NOMO-1 treated with dmso at 0.1 percent for 144 hours (cell line): Measurements from ENCODE around the gene NIT2.

Experiments
- DNase-seq: peaks from one replicate; lab custom pipeline; 2025; ENCODE audit not compliant: unreplicated experiment; lab: John Stamatoyannopoulos, UW

The NIT2 gene

GRCh38 chr3:100395679-100396431 is 61.3 kb downstream of the NIT2 start:
- no peak for DNase-seq

- DNase-seq, result no peak
These were observed 62.4 kb downstream of the NIT2 start for GRCh38 chr3:100396967-100397366.

- DNase-seq, result no peak
These were observed 64.9 kb downstream of the NIT2 start for GRCh38 chr3:100399341-100400071.

- no peak for DNase-seq
These were observed 65.8 kb downstream of the NIT2 start for GRCh38 chr3:100400419-100400779.

GRCh38 chr3:100400780-100401673 is 66.5 kb downstream of the NIT2 start, which contains the start of the genes LNP1 and TOMM70:
TSS of gene LNP1 (plus strand) at chr3:100401539. CDS start at chr3:100429730, 28,191 bp downstream.
TSS of gene TOMM70 (minus strand) at chr3:100401089. CDS start at chr3:100400949, 140 bp downstream.
- peak; percentile 93 for DNase-seq

GRCh38 chr3:100401674-100402041 is 67.1 kb downstream of the NIT2 start:
- no peak for DNase-seq

GRCh38 chr3:100402256-100402655 is 67.7 kb downstream of the NIT2 start:
- no peak for DNase-seq

- DNase-seq, result no peak
These were observed 68.3 kb downstream of the NIT2 start for GRCh38 chr3:100402891-100403290.

GRCh38 chr3:100403362-100404249 is 69.0 kb downstream of the NIT2 start:
- no peak for DNase-seq

- DNase-seq, result no peak
These were observed 69.6 kb downstream of the NIT2 start for GRCh38 chr3:100404250-100404548.

GRCh38 chr3:100407164-100407563 is 72.6 kb downstream of the NIT2 start:
- DNase-seq, result no peak

- DNase-seq, result no peak
These were observed 73.5 kb downstream of the NIT2 start for GRCh38 chr3:100407977-100408532.
